ENCODE measurements around the gene KLF9. TPM values are rescaled to one million over a fixed set of nuclear protein-coding genes. Genes with fewer than 3 reads are reported as not detected.
A peak's percentile ranks its signal among the peaks of the same experiment; 100 is the strongest.

KLF9 gene
- total and polyA plus RNA-seq, 9 donors: 15.1 to 171 (median 59.0) TPM

DNA sequence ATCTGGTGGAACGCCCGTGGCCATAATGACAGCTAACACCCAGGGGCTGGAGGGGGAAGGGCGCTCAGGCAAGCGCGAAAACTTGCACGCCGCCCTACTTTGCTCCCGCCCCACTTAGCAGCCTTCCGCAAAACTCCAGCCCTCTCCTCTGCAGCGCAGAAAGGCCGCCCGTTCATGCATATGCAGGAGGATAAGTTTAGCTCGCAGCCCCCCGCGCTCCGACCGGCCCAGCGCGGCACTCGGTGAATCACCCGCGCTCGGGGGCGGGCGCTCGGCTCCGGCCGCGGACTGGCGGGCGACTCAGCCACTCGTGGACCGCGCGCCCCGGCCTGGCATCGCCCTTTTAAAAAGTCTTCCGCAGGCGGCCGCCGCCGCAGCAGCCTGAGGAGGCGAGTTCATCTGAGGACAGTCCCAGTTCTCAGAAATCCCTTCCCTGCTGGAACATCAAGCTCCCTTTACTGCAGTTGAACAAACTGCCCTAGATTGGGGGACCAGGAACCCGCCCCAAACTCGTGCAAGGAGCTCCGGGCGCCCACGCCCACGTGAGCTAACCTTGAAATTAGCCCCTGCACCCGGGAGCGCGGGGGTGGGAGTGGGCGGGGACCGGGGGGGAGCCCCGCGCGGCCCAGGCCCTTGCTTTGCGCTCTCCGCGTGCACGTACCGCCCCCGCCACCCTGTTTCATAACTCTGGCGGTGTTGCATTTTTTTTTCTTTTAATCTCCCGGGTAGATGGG, 4.5 kb upstream of the KLF9 start:
- peak overlapping the region; percentile 97 to 100 for H3K27ac ChIP-seq
- H3K4me3 ChIP-seq: peak overlapping the region; percentile 60
- peaks cover 16% of the 10 kb centered on the region for H3K4me1 ChIP-seq (ENCODE audit: insufficient read depth)
- H3K27me3 ChIP-seq: no peaks in the 10 kb centered on the region
- H3K36me3 ChIP-seq: no peaks in the 10 kb centered on the region
- peak; percentile 92 to 98 (median 96) for DNase-seq
- 0% methylated on average over 48 to 65 of the region's 65 CpGs for WGBS, 3 donors
- TF ChIP-seq EP300 (IDR thresholded peaks at IDR 0.05) (peak; percentile 100), POLR2A (IDR thresholded peaks at IDR 0.05) (peak; percentile 87)
- TF ChIP-seq, protein P1, sequence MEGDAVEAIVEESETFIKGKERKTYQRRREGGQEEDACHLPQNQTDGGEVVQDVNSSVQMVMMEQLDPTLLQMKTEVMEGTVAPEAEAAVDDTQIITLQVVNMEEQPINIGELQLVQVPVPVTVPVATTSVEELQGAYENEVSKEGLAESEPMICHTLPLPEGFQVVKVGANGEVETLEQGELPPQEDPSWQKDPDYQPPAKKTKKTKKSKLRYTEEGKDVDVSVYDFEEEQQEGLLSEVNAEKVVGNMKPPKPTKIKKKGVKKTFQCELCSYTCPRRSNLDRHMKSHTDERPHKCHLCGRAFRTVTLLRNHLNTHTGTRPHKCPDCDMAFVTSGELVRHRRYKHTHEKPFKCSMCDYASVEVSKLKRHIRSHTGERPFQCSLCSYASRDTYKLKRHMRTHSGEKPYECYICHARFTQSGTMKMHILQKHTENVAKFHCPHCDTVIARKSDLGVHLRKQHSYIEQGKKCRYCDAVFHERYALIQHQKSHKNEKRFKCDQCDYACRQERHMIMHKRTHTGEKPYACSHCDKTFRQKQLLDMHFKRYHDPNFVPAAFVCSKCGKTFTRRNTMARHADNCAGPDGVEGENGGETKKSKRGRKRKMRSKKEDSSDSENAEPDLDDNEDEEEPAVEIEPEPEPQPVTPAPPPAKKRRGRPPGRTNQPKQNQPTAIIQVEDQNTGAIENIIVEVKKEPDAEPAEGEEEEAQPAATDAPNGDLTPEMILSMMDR (IDR thresholded peaks at IDR 0.05): peak in 1 of 3 donors; percentile 40
- intact Hi-C loops (cut with DNase I): loop anchor here in 2 of 4 donors (1.0 to 10.0 kb wide), 3 partner anchors 168 to 444 kb away; no protein-coding TSS in a partner anchor
- H3K9me3 ChIP-seq: no peaks in the 10 kb centered on the region

DNA sequence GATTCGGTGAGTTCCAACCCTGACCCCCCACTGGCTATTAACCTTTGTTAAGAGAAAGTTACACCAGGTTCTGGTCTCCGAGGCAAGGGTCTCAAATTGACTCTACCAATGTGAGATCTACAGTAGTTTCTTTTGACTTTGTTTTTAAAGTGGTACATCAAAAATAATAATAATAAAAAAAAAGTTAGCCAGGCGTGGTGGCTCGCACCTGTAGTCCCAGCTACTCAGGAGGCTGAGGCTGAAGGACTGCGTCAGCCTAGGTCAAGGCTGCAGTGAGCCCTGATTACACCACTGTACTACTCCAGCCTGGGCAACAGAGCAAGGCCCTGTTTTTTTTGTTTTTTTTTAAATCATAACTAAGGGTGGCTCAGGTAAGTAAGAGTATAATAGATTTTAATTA, 1.0 kb upstream of the KLF9 start:
- no peaks in the 10 kb centered on the region for H3K9me3 ChIP-seq
- peak in 1 of 5 donors; percentile 28 for DNase-seq
- TF ChIP-seq, protein P1 (IDR thresholded peaks at IDR 0.05): no peak
- TF ChIP-seq EP300 (IDR thresholded peaks at IDR 0.05): no peak
- no peak for TF ChIP-seq POLR2A (IDR thresholded peaks at IDR 0.05)
- H3K4me3 ChIP-seq: no peak overlapping the region
- WGBS, 3 donors: 63 to 75% (median 66%) methylated on average over 5 of the region's 5 CpGs
- peak overlapping the region in 1 of 2 donors; percentile 98 for H3K27ac ChIP-seq
- no peaks in the 10 kb centered on the region for H3K36me3 ChIP-seq
- H3K27me3 ChIP-seq: no peaks in the 10 kb centered on the region
- intact Hi-C loops (cut with DNase I): loop anchor here in 2 of 4 donors (5.0 to 10.0 kb wide), 2 partner anchors 172 to 441 kb away; no protein-coding TSS in a partner anchor
- peaks cover 4% of the 10 kb centered on the region for H3K4me1 ChIP-seq (ENCODE audit: insufficient read depth)

DNA sequence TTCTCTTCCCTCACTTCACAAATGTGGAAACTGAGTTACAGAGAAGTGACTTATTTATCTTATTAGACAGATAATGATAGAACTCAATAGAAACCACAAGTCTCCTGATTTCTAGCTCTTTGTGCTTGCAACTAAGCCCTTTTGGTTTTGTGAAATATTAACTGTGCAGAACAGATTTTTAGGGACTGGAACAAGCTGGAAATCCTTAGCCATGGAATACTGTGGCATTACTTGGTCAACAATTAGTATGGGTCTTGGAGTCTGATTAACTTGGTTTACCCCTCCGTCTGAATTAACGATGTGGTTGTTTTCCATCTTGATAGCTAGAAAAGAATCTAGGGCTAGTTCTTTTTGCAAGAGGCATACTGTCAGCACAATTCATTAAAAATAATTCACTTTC, 584 bp upstream of the KLF9 start:
- TF ChIP-seq, protein P1 (IDR thresholded peaks at IDR 0.05): no peak
- TF ChIP-seq POLR2A (IDR thresholded peaks at IDR 0.05): no peak
- TF ChIP-seq EP300 (IDR thresholded peaks at IDR 0.05): no peak
- Histone ChIP-seq H3K36me3 (no peaks in the 10 kb centered on the region), H3K9me3 (no peaks in the 10 kb centered on the region), H3K27me3 (no peaks in the 10 kb centered on the region), H3K27ac (peak overlapping the region; percentile 98 to 100), H3K4me1 (ENCODE audit: insufficient read depth) (peaks cover 7% of the 10 kb centered on the region), H3K4me3 (peak overlapping the region; percentile 97)
- no peak for DNase-seq
- intact Hi-C loops (cut with DNase I): loop anchor here in 2 of 4 donors (5.0 to 10.0 kb wide), 2 partner anchors 172 to 440 kb away; no protein-coding TSS in a partner anchor
- WGBS, 3 donors: 19 to 38% (median 29%) methylated on average over 2 of the region's 2 CpGs

DNA sequence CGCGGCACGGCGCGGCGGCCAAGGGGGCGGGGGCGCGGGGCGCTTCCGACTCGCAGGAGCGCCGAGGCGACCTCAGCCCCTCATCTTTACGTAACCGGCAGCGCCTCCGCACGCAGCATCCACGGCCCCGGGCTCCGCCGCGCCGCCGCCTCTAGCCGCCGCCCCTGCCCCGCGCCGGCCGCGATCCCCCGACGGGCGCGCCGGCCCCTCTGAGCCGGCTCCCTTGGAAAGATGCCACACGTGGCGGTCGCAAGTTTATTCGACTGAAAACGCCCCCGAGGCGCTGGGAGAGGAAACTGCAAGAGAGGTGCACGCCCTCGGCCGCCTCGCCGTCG, 1.0 kb downstream of the KLF9 start:
- TF ChIP-seq EP300 (IDR thresholded peaks at IDR 0.05) (no peak), POLR2A (IDR thresholded peaks at IDR 0.05) (no peak)
- TF ChIP-seq, protein P1 (IDR thresholded peaks at IDR 0.05): peak in 1 of 3 donors; percentile 26
- Histone ChIP-seq H3K27ac (peak overlapping the region; percentile 98 to 100), H3K27me3 (no peaks in the 10 kb centered on the region), H3K36me3 (no peaks in the 10 kb centered on the region), H3K4me1 (ENCODE audit: insufficient read depth) (peaks cover 10% of the 10 kb centered on the region), H3K9me3 (no peaks in the 10 kb centered on the region), H3K4me3 (peak overlapping the region; percentile 97)
- no peak for DNase-seq
- 0 to 1% (median 0%) methylated on average over 30 to 53 of the region's 53 CpGs for WGBS, 3 donors
- intact Hi-C loops (cut with DNase I): loop anchor here in 2 of 4 donors (2.0 to 10.0 kb wide), 2 partner anchors 187 to 439 kb away; no protein-coding TSS in a partner anchor

Measured in ovary (tissue), 9 donors.